Neural cell (in vitro differentiated cells): ENCODE measurements around the gene CALHM1.

Source experiments
- CTCF ChIP-seq: fragments of 450-650 bp; IDR thresholded peaks from 2 replicates; pipeline ENCODE4 v1.5.1; 2014; ENCODE audit warnings: antibody characterized with exemption, mild to moderate bottlenecking, moderate library complexity; ENCODE audit not compliant: poor library complexity, severe bottlenecking
- EP300 ChIP-seq: fragments of 450-650 bp; conservative IDR thresholded peaks from 2 replicates; pipeline ENCODE4 v1.6.1; 2014; ENCODE audit warnings: antibody characterized with exemption, mild to moderate bottlenecking, moderate library complexity; ENCODE audit not compliant: poor library complexity, severe bottlenecking
- EZH2 ChIP-seq: fragments of 200-600, 300-800 bp; shearing (Covaris generic), sonication (generic); IDR thresholded peaks from 2 replicates; pipeline ENCODE4 v1.6.1; 2014; ENCODE audit warnings: antibody characterized with exemption, low read length, borderline replicate concordance, mild to moderate bottlenecking; ENCODE audit not compliant: insufficient read depth, poor library complexity, severe bottlenecking
- MXI1 ChIP-seq: fragments of 450-650 bp; conservative IDR thresholded peaks from 2 replicates; pipeline ENCODE4 v1.6.1; 2014; ENCODE audit warnings: antibody characterized with exemption, mild to moderate bottlenecking; ENCODE audit not compliant: poor library complexity, severe bottlenecking
- POLR2AphosphoS5 ChIP-seq: IDR thresholded peaks from 2 replicates; pipeline ENCODE4 v1.6.1; 2012
- RAD21 ChIP-seq: fragments of 450-650 bp; conservative IDR thresholded peaks from 2 replicates; pipeline ENCODE4 v1.6.1; 2014; ENCODE audit warnings: antibody characterized with exemption, mild to moderate bottlenecking, moderate library complexity
- REST ChIP-seq: IDR thresholded peaks from 2 replicates; pipeline ENCODE4 v1.6.1; 2012; ENCODE audit warnings: borderline replicate concordance
- TAF1 ChIP-seq: IDR thresholded peaks from 2 replicates; pipeline ENCODE4 v1.6.1; 2012; ENCODE audit warnings: low read depth

- TF ChIP-seq CTCF (no peak), REST (no peak), RAD21 (no peak), EP300 (no peak), MXI1 (no peak), TAF1 (no peak), POLR2AphosphoS5 (no peak), EZH2 (no peak)
Measured at GRCh38 chr10:103454026-103454425, 4.7 kb downstream of the CALHM1 start.
